Panc1 (cell line): ENCODE data around the gene MAPK1IP1L. TPM values are rescaled to one million over a fixed set of nuclear protein-coding genes. Genes with fewer than 3 reads are reported as not detected.

ENCODE experiments used
- ATAC-seq: fragments of 200-7000 bp; cut with Tn5 transposase; 2 replicates; pipeline ENCODE4 v1.9.1; 2020; ENCODE audit warnings: mild to moderate bottlenecking, moderate library complexity
- BruUV-seq: library from RNA; stranded (reverse); fragments of 400-500 nt; replicated peaks from 2 replicates; lab custom pipeline; 2021; lab: Mats Ljungman, UMichigan
- CTCF ChIA-PET: fragments of 300-600 bp; sonication (Branson Sonifier 250); formaldehyde crosslinking; loops from one replicate; lab custom pipeline; 2022; ENCODE audit warnings: antibody characterized with exemption; lab: Charles Lee
- POLR2A ChIA-PET: fragments of 300-600 bp; sonication (Branson Sonifier 250); formaldehyde crosslinking; loops from one replicate; lab custom pipeline; 2022; ENCODE audit warnings: antibody characterized with exemption; lab: Charles Lee
- DNase-seq: peaks from one replicate; pipeline ENCODE4 v3.0.0-alpha.2; 2010; ENCODE audit warnings: low read depth, low spot score
- H3K27ac ChIP-seq: 2 replicates; pipeline ENCODE4 v1.5.1; 2011; ENCODE audit warnings: mild to moderate bottlenecking, low read length, inconsistent platforms
- H3K27me3 ChIP-seq: fragments of 200-500 bp; sonication (Bioruptor generic); 2 replicates; pipeline ENCODE4 v1.6.0; 2014; ENCODE audit warnings: low read length, inconsistent platforms; ENCODE audit not compliant: control insufficient read depth, insufficient read depth
- H3K36me3 ChIP-seq: fragments of 200-500 bp; sonication (Bioruptor generic); 2 replicates; pipeline ENCODE4 v1.5.1; 2014; ENCODE audit warnings: inconsistent platforms, mild to moderate bottlenecking, low read length, moderate library complexity; ENCODE audit not compliant: control insufficient read depth, insufficient read depth
- H3K4me1 ChIP-seq: 2 replicates; pipeline ENCODE4 v1.5.1; 2011; ENCODE audit warnings: inconsistent platforms, mild to moderate bottlenecking, low read length, moderate library complexity; ENCODE audit not compliant: control insufficient read depth, insufficient read depth
- H3K4me3 ChIP-seq, 2 experiments: 2 replicates each; pipeline ENCODE4 v1.5.1; 2011 to 2012; ENCODE audit warnings: low read depth in 2 of 2, low read length in 2 of 2, mild to moderate bottlenecking in 2 of 2, inconsistent platforms in 1 of 2, moderate library complexity in 1 of 2
- H3K9me3 ChIP-seq: fragments of 200-500 bp; sonication (Bioruptor generic); 2 replicates; pipeline ENCODE4 v1.5.1; 2014; ENCODE audit warnings: low read depth, mild to moderate bottlenecking, inconsistent platforms, low read length, moderate library complexity; ENCODE audit not compliant: control insufficient read depth, insufficient read depth
- CTCF ChIP-seq: fragments of 450-650 bp; IDR thresholded peaks from 2 replicates; pipeline ENCODE4 v1.5.1; 2017; ENCODE audit warnings: mild to moderate bottlenecking
- POLR2AphosphoS5 ChIP-seq: IDR thresholded peaks from 2 replicates; pipeline ENCODE4 v1.6.1; 2012; ENCODE audit warnings: mild to moderate bottlenecking, low read depth, low read length, moderate library complexity
- REST ChIP-seq, 2 experiments: IDR thresholded peaks; 2 replicates each; pipeline ENCODE4 v1.6.1; 2011 to 2012; ENCODE audit warnings: low read depth in 2 of 2, control low read depth in 1 of 2, low read length in 1 of 2, mild to moderate bottlenecking in 1 of 2, moderate library complexity in 1 of 2; ENCODE audit not compliant: insufficient read depth in 1 of 2
- SIN3A ChIP-seq: IDR thresholded peaks from 2 replicates; pipeline ENCODE4 v1.6.1; 2012; ENCODE audit warnings: low read depth, mild to moderate bottlenecking, low read length, moderate library complexity, borderline replicate concordance; ENCODE audit not compliant: insufficient read depth
- TCF7L2 ChIP-seq: IDR thresholded peaks from 2 replicates; pipeline ENCODE4 v1.6.1; 2011; ENCODE audit warnings: mild to moderate bottlenecking, low read depth, low read length, inconsistent platforms
- in situ Hi-C: cut with HindIII; loops from 2 replicates; pipeline ENCODE4 v1.10.0; 2016; ENCODE audit warnings: low sequenced_read_pairs, low pct_unique_long_range_greater_than_20kb
- intact Hi-C: fragments of 100-400 bp; cut with micrococcal nuclease; formaldehyde crosslinking; loops from one replicate; pipeline ENCODE4 v1.10.0; 2022; ENCODE audit not compliant: unreplicated experiment
- total RNA-seq: library from RNA; stranded (reverse); gene quantifications from one replicate; pipeline ENCODE4 v1.2.1, GENCODE V29; 2021; ENCODE audit not compliant: unreplicated experiment

Gene MAPK1IP1L
- total RNA-seq, 1 experiment from 2014 or later: 79.4 TPM

GRCh38 chr14:55118761-55119160, 67.3 kb downstream of the MAPK1IP1L start:
- ChIA-PET POLR2A (no interaction called here), CTCF (interaction anchor here (1.0 kb wide), 1 partner anchor 11 kb away, joined by 3 read pairs; no protein-coding TSS in a partner anchor)
- H3K27ac ChIP-seq: peak overlapping the region; percentile 29; the same call in 1 of the 2 replicates
- in situ Hi-C loops: no loop called here
- ATAC-seq: no peak
- H3K4me1 ChIP-seq: peaks cover 11% of the 10 kb centered on the region
- BruUV-seq: no TSS peak
- intact Hi-C loops: no loop called here
- no peaks in the 10 kb centered on the region for H3K36me3 ChIP-seq
- no peaks in the 10 kb centered on the region for H3K9me3 ChIP-seq
- DNase-seq: no peak
- no peak for TF ChIP-seq TCF7L2
- TF ChIP-seq REST (IDR thresholded peaks at IDR 0.05; ENCODE audit: insufficient read depth in 1 of 2, low read depth in 2 of 2, low read length in 1 of 2): no peak
- no peak for TF ChIP-seq POLR2AphosphoS5
- no peak for TF ChIP-seq CTCF
- TF ChIP-seq SIN3A: no peak
- no peak overlapping the region for H3K4me3 ChIP-seq
- H3K27me3 ChIP-seq: no peaks in the 10 kb centered on the region

Other genes starting within 250 kb of the MAPK1IP1L start
- gene GCH1, start 148.8 kb upstream of the MAPK1IP1L start, total RNA-seq: 3.6 TPM
- gene WDHD1, start 24.5 kb upstream of the MAPK1IP1L start, total RNA-seq: 21.7 TPM
- 19.9 TPM for gene SOCS4, start 24.4 kb upstream of the MAPK1IP1L start, total RNA-seq
- 146 TPM for gene LGALS3, start 77.6 kb downstream of the MAPK1IP1L start, total RNA-seq
- 48.7 TPM for gene DLGAP5, start 139.9 kb downstream of the MAPK1IP1L start, total RNA-seq
- 18.8 TPM for gene FBXO34, start 219.8 kb downstream of the MAPK1IP1L start, total RNA-seq